ENCODE results near the gene SORCS2.

DNA sequence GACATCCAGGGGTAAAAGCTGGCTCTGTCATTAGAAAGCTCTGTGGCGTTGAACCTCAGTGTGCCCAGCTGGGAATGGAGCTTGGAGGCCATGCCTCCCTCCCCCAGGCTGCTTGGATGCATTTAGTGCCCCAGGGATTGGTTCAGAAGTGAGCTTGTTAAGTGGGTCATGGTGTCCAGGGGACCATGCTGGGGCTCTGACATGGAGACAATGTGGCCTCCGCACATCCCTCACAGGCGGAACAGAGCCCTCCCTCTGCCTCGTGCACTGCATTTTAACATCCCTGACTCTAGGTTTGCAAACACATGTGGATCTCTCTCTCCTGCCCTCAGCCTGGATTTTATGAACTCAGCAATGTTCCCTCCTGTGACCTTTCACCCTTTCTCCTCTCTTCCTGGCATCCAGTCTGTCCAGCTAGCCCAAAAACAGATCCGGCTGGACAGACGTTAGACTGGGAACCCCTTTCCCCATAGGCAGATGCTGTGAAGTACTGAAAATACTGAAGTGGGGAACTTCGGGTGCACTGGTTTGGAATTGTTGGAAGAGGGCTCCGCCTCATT, 81.5 kb downstream of the SORCS2 start:
- TF ChIP-seq, protein P1, sequence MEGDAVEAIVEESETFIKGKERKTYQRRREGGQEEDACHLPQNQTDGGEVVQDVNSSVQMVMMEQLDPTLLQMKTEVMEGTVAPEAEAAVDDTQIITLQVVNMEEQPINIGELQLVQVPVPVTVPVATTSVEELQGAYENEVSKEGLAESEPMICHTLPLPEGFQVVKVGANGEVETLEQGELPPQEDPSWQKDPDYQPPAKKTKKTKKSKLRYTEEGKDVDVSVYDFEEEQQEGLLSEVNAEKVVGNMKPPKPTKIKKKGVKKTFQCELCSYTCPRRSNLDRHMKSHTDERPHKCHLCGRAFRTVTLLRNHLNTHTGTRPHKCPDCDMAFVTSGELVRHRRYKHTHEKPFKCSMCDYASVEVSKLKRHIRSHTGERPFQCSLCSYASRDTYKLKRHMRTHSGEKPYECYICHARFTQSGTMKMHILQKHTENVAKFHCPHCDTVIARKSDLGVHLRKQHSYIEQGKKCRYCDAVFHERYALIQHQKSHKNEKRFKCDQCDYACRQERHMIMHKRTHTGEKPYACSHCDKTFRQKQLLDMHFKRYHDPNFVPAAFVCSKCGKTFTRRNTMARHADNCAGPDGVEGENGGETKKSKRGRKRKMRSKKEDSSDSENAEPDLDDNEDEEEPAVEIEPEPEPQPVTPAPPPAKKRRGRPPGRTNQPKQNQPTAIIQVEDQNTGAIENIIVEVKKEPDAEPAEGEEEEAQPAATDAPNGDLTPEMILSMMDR (IDR thresholded peaks at IDR 0.05; ENCODE audit: poor library complexity, severe bottlenecking): no peak
- TF ChIP-seq RAD21 (conservative IDR thresholded peaks at IDR 0.05) (no peak), EZH2 (IDR thresholded peaks at IDR 0.05; ENCODE audit: borderline replicate concordance, insufficient read depth, low read length, poor library complexity, severe bottlenecking) (no peak), POLR2AphosphoS5 (IDR thresholded peaks at IDR 0.05) (no peak)
- TF ChIP-seq, protein P2, sequence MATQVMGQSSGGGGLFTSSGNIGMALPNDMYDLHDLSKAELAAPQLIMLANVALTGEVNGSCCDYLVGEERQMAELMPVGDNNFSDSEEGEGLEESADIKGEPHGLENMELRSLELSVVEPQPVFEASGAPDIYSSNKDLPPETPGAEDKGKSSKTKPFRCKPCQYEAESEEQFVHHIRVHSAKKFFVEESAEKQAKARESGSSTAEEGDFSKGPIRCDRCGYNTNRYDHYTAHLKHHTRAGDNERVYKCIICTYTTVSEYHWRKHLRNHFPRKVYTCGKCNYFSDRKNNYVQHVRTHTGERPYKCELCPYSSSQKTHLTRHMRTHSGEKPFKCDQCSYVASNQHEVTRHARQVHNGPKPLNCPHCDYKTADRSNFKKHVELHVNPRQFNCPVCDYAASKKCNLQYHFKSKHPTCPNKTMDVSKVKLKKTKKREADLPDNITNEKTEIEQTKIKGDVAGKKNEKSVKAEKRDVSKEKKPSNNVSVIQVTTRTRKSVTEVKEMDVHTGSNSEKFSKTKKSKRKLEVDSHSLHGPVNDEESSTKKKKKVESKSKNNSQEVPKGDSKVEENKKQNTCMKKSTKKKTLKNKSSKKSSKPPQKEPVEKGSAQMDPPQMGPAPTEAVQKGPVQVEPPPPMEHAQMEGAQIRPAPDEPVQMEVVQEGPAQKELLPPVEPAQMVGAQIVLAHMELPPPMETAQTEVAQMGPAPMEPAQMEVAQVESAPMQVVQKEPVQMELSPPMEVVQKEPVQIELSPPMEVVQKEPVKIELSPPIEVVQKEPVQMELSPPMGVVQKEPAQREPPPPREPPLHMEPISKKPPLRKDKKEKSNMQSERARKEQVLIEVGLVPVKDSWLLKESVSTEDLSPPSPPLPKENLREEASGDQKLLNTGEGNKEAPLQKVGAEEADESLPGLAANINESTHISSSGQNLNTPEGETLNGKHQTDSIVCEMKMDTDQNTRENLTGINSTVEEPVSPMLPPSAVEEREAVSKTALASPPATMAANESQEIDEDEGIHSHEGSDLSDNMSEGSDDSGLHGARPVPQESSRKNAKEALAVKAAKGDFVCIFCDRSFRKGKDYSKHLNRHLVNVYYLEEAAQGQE (IDR thresholded peaks at IDR 0.05; ENCODE audit: borderline replicate concordance): no peak

Data from neural cell (in vitro differentiated cells).